SU-DHL-6 (cell line): ENCODE data around the gene NEK3.
"Not testable (repeated sequence)": the region's sequence is repeated elsewhere in the genome, so short reads cannot be mapped to it uniquely, and the experiment has no call there.

ENCODE experiments used
- H2AFZ ChIP-seq: fragments of 200-600 bp; sonication (generic); 2 replicates; pipeline ENCODE4 v1.6.1; 2014; ENCODE audit warnings: low read depth, mild to moderate bottlenecking, moderate library complexity, mixed read lengths, antibody characterized with exemption, low read length; ENCODE audit not compliant: severe bottlenecking
- H3F3A ChIP-seq: fragments of 200-600 bp; shearing (Covaris generic); 2 replicates; pipeline ENCODE4 v1.6.0; 2016; ENCODE audit warnings: antibody characterized with exemption, mild to moderate bottlenecking; ENCODE audit not compliant: insufficient read depth
- H3K27ac ChIP-seq: fragments of 200-600 bp; sonication (generic); 2 replicates; pipeline ENCODE4 v1.5.1; 2016; ENCODE audit warnings: low read depth, mild to moderate bottlenecking, low read length, moderate library complexity, mixed read lengths
- H3K27me3 ChIP-seq: fragments of 200-600 bp; sonication (generic), shearing (Covaris generic); 2 replicates; pipeline ENCODE4 v1.6.0; 2014; ENCODE audit warnings: mild to moderate bottlenecking, low read length
- H3K36me3 ChIP-seq: fragments of 200-600 bp; sonication (generic); 2 replicates; pipeline ENCODE4 v1.6.1; 2014; ENCODE audit warnings: mild to moderate bottlenecking, low read length, mixed read lengths
- H3K4me2 ChIP-seq: fragments of 300-600, 200-600 bp; shearing (Covaris generic), sonication (generic); 2 replicates; pipeline ENCODE4 v1.6.0; 2014; ENCODE audit warnings: low read length, low read depth, mild to moderate bottlenecking; ENCODE audit not compliant: poor library complexity, severe bottlenecking
- H3K4me3 ChIP-seq: fragments of 200-600 bp; sonication (generic); 2 replicates; pipeline ENCODE4 v1.5.1; 2014; ENCODE audit warnings: antibody characterized with exemption, low read length, mild to moderate bottlenecking, mixed read lengths; ENCODE audit not compliant: insufficient read depth, poor library complexity, severe bottlenecking
- H3K79me2 ChIP-seq: fragments of 200-600 bp; sonication (generic); 2 replicates; pipeline ENCODE4 v1.6.1; 2014; ENCODE audit warnings: mild to moderate bottlenecking, low read length, moderate library complexity; ENCODE audit not compliant: insufficient read depth
- H3K9ac ChIP-seq: fragments of 200-600 bp; sonication (generic); 2 replicates; pipeline ENCODE4 v1.7.0; 2014; ENCODE audit warnings: mild to moderate bottlenecking, low read length
- H3K9me2 ChIP-seq: fragments of 200-600 bp; sonication (generic); replicated peaks from 2 replicates; pipeline ENCODE4 v1.6.1; 2014; ENCODE audit warnings: low read length; ENCODE audit not compliant: insufficient read depth
- H3K9me3 ChIP-seq: fragments of 200-600 bp; sonication (generic); 2 replicates; pipeline ENCODE4 v1.6.1; 2014; ENCODE audit warnings: low read length, mixed read lengths; ENCODE audit not compliant: insufficient read depth
- H4K20me1 ChIP-seq: fragments of 200-600 bp; sonication (generic); 2 replicates; pipeline ENCODE4 v1.6.1; 2014; ENCODE audit warnings: low read depth, mild to moderate bottlenecking, antibody characterized with exemption, low read length, moderate library complexity, mixed read lengths
- CTCF ChIP-seq: fragments of 200-600 bp; sonication (generic); IDR thresholded peaks from one replicate; pipeline ENCODE4 v1.5.1; 2017; ENCODE audit warnings: antibody characterized with exemption, mild to moderate bottlenecking, low read length, moderate library complexity; ENCODE audit not compliant: insufficient read depth, poor library complexity, severe bottlenecking
- EZH2phosphoT487 ChIP-seq: fragments of 200-600 bp; sonication (generic), shearing (Covaris generic); conservative IDR thresholded peaks from 2 replicates; pipeline ENCODE4 v1.6.1; 2018; ENCODE audit warnings: mild to moderate bottlenecking, antibody characterized with exemption, low read length, moderate library complexity, mixed read lengths

Gene NEK3

GRCh38 chr13:52092087-52092486 lies 67.3 kb downstream of the NEK3 start:
- Histone ChIP-seq H2AFZ (no peak overlapping the region), H4K20me1 (no peaks in the 10 kb centered on the region), H3K4me3 (no peak overlapping the region), H3F3A (no peaks in the 10 kb centered on the region), H3K27ac (no peak overlapping the region), H3K4me2 (no peak overlapping the region), H3K36me3 (no peaks in the 10 kb centered on the region), H3K27me3 (no peaks in the 10 kb centered on the region), H3K9me2 (no peaks in the 10 kb centered on the region), H3K9ac (no peak overlapping the region), H3K79me2 (no peaks in the 10 kb centered on the region), H3K9me3 (no peaks in the 10 kb centered on the region)
- TF ChIP-seq CTCF (no peak), EZH2phosphoT487 (no peak)

GRCh38 chr13:52091473-52091872 lies 67.9 kb downstream of the NEK3 start:
- H3K36me3 ChIP-seq: no peaks in the 10 kb centered on the region
- H2AFZ ChIP-seq: no peak overlapping the region
- no peak overlapping the region for H3K4me3 ChIP-seq
- H3K4me2 ChIP-seq: no peak overlapping the region
- no peak overlapping the region for H3K9ac ChIP-seq
- H3K9me3 ChIP-seq: no peaks in the 10 kb centered on the region
- no peaks in the 10 kb centered on the region for H3K27me3 ChIP-seq
- H4K20me1 ChIP-seq: no peaks in the 10 kb centered on the region
- no peak for TF ChIP-seq CTCF
- TF ChIP-seq EZH2phosphoT487: no peak
- H3K9me2 ChIP-seq: no peaks in the 10 kb centered on the region
- H3K27ac ChIP-seq: no peak overlapping the region
- H3K79me2 ChIP-seq: no peaks in the 10 kb centered on the region
- H3F3A ChIP-seq: no peaks in the 10 kb centered on the region

GRCh38 chr13:52085421-52085820 lies 74.0 kb downstream of the NEK3 start:
- no peak overlapping the region for H2AFZ ChIP-seq
- no peaks in the 10 kb centered on the region for H3K36me3 ChIP-seq
- H3F3A ChIP-seq: no peaks in the 10 kb centered on the region
- H3K9me3 ChIP-seq: no peaks in the 10 kb centered on the region
- H3K4me3 ChIP-seq: no peak overlapping the region
- no peak for TF ChIP-seq CTCF
- no peak for TF ChIP-seq EZH2phosphoT487
- no peak overlapping the region for H3K9ac ChIP-seq
- no peak overlapping the region for H3K4me2 ChIP-seq
- no peaks in the 10 kb centered on the region for H3K27me3 ChIP-seq
- no peaks in the 10 kb centered on the region for H3K79me2 ChIP-seq
- H3K9me2 ChIP-seq: no peaks in the 10 kb centered on the region
- H4K20me1 ChIP-seq: no peaks in the 10 kb centered on the region
- H3K27ac ChIP-seq: no peak overlapping the region

- H3K27me3 ChIP-seq, H3K27ac ChIP-seq, H2AFZ ChIP-seq, H3K9ac ChIP-seq, H3K9me2 ChIP-seq, H3K36me3 ChIP-seq, H4K20me1 ChIP-seq, H3F3A ChIP-seq, H3K9me3 ChIP-seq, H3K4me2 ChIP-seq, H3K79me2 ChIP-seq, H3K4me3 ChIP-seq: not testable (repeated sequence)
Observed at GRCh38 chr13:52084981-52085380, 74.4 kb downstream of the NEK3 start.
